Transverse colon (tissue), 4 donors: ENCODE results near the gene NMRAL1. TPM values are rescaled to one million over a fixed set of nuclear protein-coding genes. Genes with fewer than 3 reads are reported as not detected.

Experiments
- DNase-seq: peaks from one replicate; pipeline ENCODE4 v3.0.0-alpha.2; 2019
- H3K27ac ChIP-seq, 4 donors: fragments of 200-600 bp; sonication (generic); 2 replicates each; pipeline ENCODE4 v1.5.1; 2016 to 2018; ENCODE audit warnings: inconsistent platforms in 4 of 4
- H3K27me3 ChIP-seq: fragments of 200-600 bp; sonication (generic); 2 replicates; pipeline ENCODE4 v1.5.1; 2017; ENCODE audit warnings: inconsistent platforms
- H3K36me3 ChIP-seq, 4 donors: fragments of 200-600 bp; sonication (generic); 2 replicates each; pipeline ENCODE4 v1.5.1; 2017 to 2019; ENCODE audit warnings: inconsistent platforms in 4 of 4
- H3K4me1 ChIP-seq, 4 donors: fragments of 200-600 bp; sonication (generic); 2 replicates each; pipeline ENCODE4 v1.5.1; 2017 to 2020; ENCODE audit warnings: inconsistent platforms in 4 of 4
- H3K4me3 ChIP-seq, 4 donors: fragments of 200-600 bp; sonication (generic); 1 replicate in 1 of 4; 2 replicates in 3 of 4; pipeline versions ENCODE4 v1.5.1 to v1.6.1; 2017 to 2019; ENCODE audit warnings: inconsistent platforms in 4 of 4
- H3K9me3 ChIP-seq, 2 donors: fragments of 200-600 bp; sonication (generic); 2 replicates each; pipeline ENCODE4 v1.5.1; 2017 to 2019; ENCODE audit warnings: inconsistent platforms in 2 of 2
- EP300 ChIP-seq: sonication (generic); formaldehyde crosslinking; IDR thresholded peaks from one replicate; pipeline ENCODE4 v1.6.1; 2017; ENCODE audit warnings: antibody characterized with exemption, low read depth
- POLR2A ChIP-seq: fragments of 450-650 bp; IDR thresholded peaks from one replicate; pipeline ENCODE4 v1.6.1; 2016; ENCODE audit warnings: antibody characterized with exemption, mild to moderate bottlenecking, moderate library complexity
- POLR2AphosphoS5 ChIP-seq, 3 donors: sonication (generic); formaldehyde crosslinking; IDR thresholded peaks; one replicate each; pipeline ENCODE4 v1.6.1; 2016; ENCODE audit warnings: antibody characterized with exemption in 3 of 3
- WGBS, 2 donors: methylation state at CpG; one replicate each; pipeline ENCODE4 v1.1.5; 2018; ENCODE audit warnings: low coverage in 1 of 2; 5-methylcytosine and 5-hydroxymethylcytosine counted together
- in situ Hi-C, 4 donors: fragments of 200-750 bp; cut with MboI; loops; one replicate each; pipeline versions ENCODE4 v1.15.0 to v1.15.1; 2017; ENCODE audit warnings: low sequenced_read_pairs in 3 of 4, low pct_ligation_motif_present in 1 of 4, low pct_unique_long_range_greater_than_20kb in 1 of 4
- intact Hi-C: fragments of 100-400 bp; cut with DNase I; formaldehyde crosslinking; loops from one replicate; pipeline ENCODE4 v1.15.1; 2023; ENCODE audit warnings: low total_unique reads
- total RNA-seq, 4 donors: library from RNA; depleted of rRNA; stranded (reverse); fragments of >200 nt; gene quantifications; one replicate each; pipeline ENCODE4 v1.1.0, GENCODE V29; 2016
- TF ChIP-seq, protein P1 (sequence below), 5 experiments: fragments of 200-600 bp in 3 of 5; fragments of 450-650 bp in 2 of 5; sonication (generic) in 3 of 5; IDR thresholded peaks; 1 replicate in 2 of 5; 2 replicates in 3 of 5; pipeline ENCODE4 v1.5.1; 2016 to 2017; ENCODE audit warnings: antibody characterized with exemption in 5 of 5, inconsistent platforms in 3 of 5, mild to moderate bottlenecking in 2 of 5, moderate library complexity in 1 of 5

NMRAL1 gene
- total RNA-seq, 4 donors from 2014 or later: 46.0 to 75.9 (median 66.6) TPM

DNA sequence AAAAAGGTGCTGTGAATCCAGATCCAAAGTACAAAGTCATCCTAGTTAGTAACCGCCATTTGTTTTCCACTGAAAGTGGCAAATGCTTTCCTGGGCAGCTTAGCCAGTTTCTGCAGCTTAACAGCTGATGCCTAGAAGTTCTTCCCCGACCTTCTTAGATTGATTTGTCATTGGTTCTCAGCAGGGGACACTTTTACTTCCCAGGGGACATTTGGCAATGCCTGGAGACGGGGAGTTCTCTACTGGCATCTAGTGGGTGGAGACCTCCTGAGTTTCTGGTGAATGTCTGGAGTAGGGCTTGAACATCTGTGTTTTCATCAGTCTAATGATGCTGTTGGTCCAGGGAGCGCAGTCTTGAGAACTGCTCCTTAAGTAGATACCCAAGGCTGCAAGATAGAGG, 41.2 kb downstream of the NMRAL1 start:
- H3K36me3 ChIP-seq: peaks cover 0 to 33% (median 16%) of the 10 kb centered on the region in 4 donors
- H3K27me3 ChIP-seq: no peaks in the 10 kb centered on the region
- no peak overlapping the region for H3K27ac ChIP-seq
- TF ChIP-seq, protein P1, sequence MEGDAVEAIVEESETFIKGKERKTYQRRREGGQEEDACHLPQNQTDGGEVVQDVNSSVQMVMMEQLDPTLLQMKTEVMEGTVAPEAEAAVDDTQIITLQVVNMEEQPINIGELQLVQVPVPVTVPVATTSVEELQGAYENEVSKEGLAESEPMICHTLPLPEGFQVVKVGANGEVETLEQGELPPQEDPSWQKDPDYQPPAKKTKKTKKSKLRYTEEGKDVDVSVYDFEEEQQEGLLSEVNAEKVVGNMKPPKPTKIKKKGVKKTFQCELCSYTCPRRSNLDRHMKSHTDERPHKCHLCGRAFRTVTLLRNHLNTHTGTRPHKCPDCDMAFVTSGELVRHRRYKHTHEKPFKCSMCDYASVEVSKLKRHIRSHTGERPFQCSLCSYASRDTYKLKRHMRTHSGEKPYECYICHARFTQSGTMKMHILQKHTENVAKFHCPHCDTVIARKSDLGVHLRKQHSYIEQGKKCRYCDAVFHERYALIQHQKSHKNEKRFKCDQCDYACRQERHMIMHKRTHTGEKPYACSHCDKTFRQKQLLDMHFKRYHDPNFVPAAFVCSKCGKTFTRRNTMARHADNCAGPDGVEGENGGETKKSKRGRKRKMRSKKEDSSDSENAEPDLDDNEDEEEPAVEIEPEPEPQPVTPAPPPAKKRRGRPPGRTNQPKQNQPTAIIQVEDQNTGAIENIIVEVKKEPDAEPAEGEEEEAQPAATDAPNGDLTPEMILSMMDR (IDR thresholded peaks at IDR 0.05): no peak
- TF ChIP-seq POLR2AphosphoS5 (IDR thresholded peaks at IDR 0.05) (no peak), POLR2A (no peak), EP300 (no peak)
- WGBS, 2 donors: 89 to 90% methylated on average over 4 of the region's 4 CpGs
- intact Hi-C loops: no loop called here
- in situ Hi-C loops: no loop called here
- H3K4me3 ChIP-seq: no peak overlapping the region
- no peaks in the 10 kb centered on the region for H3K4me1 ChIP-seq
- no peak for DNase-seq
- no peaks in the 10 kb centered on the region for H3K9me3 ChIP-seq

DNA sequence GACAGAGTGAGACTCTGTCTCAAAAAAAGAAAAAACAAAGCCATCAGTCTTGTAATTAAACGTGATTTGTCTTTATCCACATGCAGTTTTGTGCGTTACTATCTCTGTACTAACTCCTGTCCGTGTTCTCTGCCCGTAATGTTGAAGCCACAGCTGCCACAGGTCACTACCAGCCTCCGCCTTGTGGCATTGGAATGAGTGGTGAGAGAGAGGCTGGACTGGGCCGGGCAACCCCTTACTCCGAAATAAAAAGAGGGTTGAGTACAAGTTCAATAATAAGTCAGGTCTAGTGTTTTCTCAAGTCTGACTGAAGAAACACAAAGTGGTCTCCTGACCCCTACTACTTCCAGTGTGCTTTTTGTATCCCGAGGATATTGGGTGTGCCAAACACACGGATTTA, 43.4 kb downstream of the NMRAL1 start:
- Histone ChIP-seq H3K27me3 (no peaks in the 10 kb centered on the region), H3K4me1 (peaks cover 4 to 14% (median 13%) of the 10 kb centered on the region in 4 donors), H3K9me3 (no peaks in the 10 kb centered on the region), H3K36me3 (peaks cover 0 to 14% (median 6%) of the 10 kb centered on the region in 4 donors), H3K4me3 (no peak overlapping the region), H3K27ac (no peak overlapping the region)
- TF ChIP-seq POLR2AphosphoS5 (IDR thresholded peaks at IDR 0.05) (no peak), EP300 (no peak), POLR2A (no peak)
- TF ChIP-seq, protein P1 (IDR thresholded peaks at IDR 0.05): no peak
- DNase-seq: no peak
- WGBS, 2 donors: 87 to 88% methylated on average over 7 to 9 of the region's 9 CpGs
- intact Hi-C loops: no loop called here
- in situ Hi-C loops: no loop called here

DNA sequence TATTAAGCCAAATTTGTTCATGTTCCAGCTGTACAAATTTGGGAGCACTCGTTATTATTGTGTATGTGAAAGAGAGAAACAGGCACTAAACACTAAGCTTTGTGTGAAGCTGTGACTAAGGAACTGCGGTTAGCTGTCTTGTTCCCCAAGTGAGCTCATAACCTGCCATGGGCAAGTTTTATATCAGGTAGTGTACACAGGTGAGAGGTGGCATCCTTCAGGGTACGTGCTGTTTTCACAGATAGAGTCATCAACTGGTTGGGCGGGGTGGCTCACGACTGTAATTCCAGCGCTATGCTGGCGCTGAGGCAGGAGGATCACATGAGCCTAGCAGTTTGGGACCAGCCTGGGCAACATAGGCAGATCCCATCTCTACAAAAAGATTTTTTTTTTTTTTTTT, 45.9 kb downstream of the NMRAL1 start:
- Histone ChIP-seq H3K27me3 (no peaks in the 10 kb centered on the region), H3K36me3 (no peaks in the 10 kb centered on the region), H3K4me3 (no peak overlapping the region), H3K27ac (no peak overlapping the region), H3K4me1 (peaks cover 4 to 23% (median 19%) of the 10 kb centered on the region in 4 donors), H3K9me3 (no peaks in the 10 kb centered on the region)
- 88 to 91% methylated on average over 2 to 7 of the region's 7 CpGs for WGBS, 2 donors
- in situ Hi-C loops: no loop called here
- DNase-seq: no peak
- TF ChIP-seq EP300: no peak
- peak; percentile 20 for TF ChIP-seq POLR2A
- TF ChIP-seq POLR2AphosphoS5 (IDR thresholded peaks at IDR 0.05): no peak
- intact Hi-C loops: no loop called here

DNA sequence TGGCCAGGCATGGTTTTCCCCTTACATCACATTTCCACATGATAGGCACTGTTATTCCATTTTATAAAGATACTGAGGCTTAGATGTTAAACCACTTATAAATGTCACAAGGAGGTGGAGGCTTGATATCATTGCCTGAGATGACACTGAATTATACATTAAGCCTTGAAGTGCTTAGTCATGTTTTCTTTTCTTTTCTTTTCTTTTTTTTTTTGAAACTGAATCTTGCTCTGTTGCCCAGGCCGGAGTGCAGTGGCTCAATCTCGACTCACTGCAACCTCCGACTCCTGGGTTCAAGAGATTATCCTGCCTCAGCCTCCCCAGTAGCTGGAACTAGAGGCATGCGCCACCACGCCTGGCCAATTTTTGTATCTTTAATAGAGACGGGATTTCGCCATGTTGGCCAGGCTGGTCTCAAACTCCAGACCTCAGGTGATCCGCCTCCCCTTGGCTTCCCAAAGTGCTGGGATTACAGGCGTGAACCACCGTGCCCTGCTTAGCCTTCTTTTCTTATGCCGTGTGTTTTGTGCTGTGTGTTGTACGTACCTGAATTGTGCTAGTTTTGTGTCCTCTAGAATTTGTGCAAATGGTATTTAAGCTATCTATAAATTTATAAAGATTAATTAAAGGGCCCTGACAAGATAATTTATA, 47.6 kb downstream of the NMRAL1 start:
- DNase-seq: no peak
- no peaks in the 10 kb centered on the region for H3K9me3 ChIP-seq
- no peaks in the 10 kb centered on the region for H3K36me3 ChIP-seq
- no peak for TF ChIP-seq POLR2AphosphoS5 (IDR thresholded peaks at IDR 0.05)
- TF ChIP-seq, protein P1 (IDR thresholded peaks at IDR 0.05): no peak
- no peak for TF ChIP-seq POLR2A
- no peak for TF ChIP-seq EP300
- intact Hi-C loops (no loop called here), in situ Hi-C loops (no loop called here)
- no peaks in the 10 kb centered on the region for H3K27me3 ChIP-seq
- H3K4me3 ChIP-seq: peak overlapping the region in 3 of 4 donors; percentile 65 to 85 (median 76)
- H3K27ac ChIP-seq: peak overlapping the region; percentile 87 to 97 (median 95)
- WGBS, 2 donors: 73 to 85% methylated on average over 3 to 12 of the region's 12 CpGs
- H3K4me1 ChIP-seq: peaks cover 4 to 23% (median 19%) of the 10 kb centered on the region in 4 donors
